ENCODE data around the gene ARL8B. TPM values are rescaled to one million over a fixed set of nuclear protein-coding genes. Genes with fewer than 3 reads are reported as not detected.

Gene ARL8B
- total RNA-seq, result 10 to 100 TPM; 33.9 to 38.9 TPM

DNA sequence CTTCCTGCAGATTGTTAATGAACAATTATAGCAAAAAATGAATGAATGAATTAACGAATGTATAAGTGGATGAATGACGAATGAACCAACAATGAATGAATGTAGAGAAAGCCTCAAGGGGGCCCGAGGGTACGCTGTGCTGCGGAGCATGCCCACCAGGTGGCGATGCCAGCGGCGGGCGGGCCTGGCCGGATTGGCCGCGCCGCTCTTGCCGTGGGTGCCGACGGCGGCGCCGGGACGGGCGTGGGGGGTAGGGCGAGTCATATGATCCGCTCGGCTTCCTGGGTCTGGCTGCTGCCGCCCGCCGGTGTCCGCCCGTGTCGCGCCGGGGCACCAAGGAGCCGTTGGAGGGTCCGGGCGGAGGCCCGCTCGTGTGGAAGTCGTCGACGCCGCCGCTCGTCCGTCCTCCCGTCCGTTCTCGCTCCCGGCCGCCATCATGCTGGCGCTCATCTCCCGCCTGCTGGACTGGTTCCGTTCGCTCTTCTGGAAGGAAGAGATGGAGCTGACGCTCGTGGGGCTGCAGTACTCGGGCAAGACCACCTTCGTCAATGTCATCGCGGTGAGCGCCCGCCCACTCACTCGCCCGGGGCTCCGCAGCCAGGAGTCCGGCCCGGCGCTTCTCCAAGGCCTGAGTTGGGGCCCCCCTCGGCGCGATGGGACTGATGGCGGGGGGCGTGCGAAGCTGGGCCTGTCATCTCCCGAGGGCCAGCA lies at the start of gene ARL8B:
TSS of gene ARL8B (plus strand) at position 263 of the 711 bp plus-strand sequence. CDS start at position 437, 174 bp downstream.
- intact Hi-C loops (cut with micrococcal nuclease), result loop anchor here (5.0 kb wide), 1 partner anchor 70 kb away; no protein-coding TSS in a partner anchor
- H3K27me3 Mint-ChIP-seq, result no peaks in the 10 kb centered on the region
- H3K4me3 Mint-ChIP-seq, result peak within 1 kb of the TSS; percentile 86
- ChIA-PET POLR2A (interaction anchor here (0.7 to 6.1 kb wide), 11 partner anchors 9 to 189 kb away, joined by 3 to 36 read pairs (median 5); partner anchors contain the start of genes BHLHE40 and EDEM1), CTCF (interaction anchor here (0.7 to 2.8 kb wide), 17 partner anchors 10 to 1778 kb away, joined by 3 to 9 read pairs (median 4); partner anchors contain the start of gene BHLHE40)
- peaks cover 41% of the 10 kb centered on the region for H3K4me1 Mint-ChIP-seq (ENCODE audit: low read depth)
- no peaks in the 10 kb centered on the region for H3K9me3 Mint-ChIP-seq
- peaks cover 6% of the 10 kb centered on the region for H3K36me3 Mint-ChIP-seq (ENCODE audit: low read depth)
- TF ChIP-seq, protein P1, sequence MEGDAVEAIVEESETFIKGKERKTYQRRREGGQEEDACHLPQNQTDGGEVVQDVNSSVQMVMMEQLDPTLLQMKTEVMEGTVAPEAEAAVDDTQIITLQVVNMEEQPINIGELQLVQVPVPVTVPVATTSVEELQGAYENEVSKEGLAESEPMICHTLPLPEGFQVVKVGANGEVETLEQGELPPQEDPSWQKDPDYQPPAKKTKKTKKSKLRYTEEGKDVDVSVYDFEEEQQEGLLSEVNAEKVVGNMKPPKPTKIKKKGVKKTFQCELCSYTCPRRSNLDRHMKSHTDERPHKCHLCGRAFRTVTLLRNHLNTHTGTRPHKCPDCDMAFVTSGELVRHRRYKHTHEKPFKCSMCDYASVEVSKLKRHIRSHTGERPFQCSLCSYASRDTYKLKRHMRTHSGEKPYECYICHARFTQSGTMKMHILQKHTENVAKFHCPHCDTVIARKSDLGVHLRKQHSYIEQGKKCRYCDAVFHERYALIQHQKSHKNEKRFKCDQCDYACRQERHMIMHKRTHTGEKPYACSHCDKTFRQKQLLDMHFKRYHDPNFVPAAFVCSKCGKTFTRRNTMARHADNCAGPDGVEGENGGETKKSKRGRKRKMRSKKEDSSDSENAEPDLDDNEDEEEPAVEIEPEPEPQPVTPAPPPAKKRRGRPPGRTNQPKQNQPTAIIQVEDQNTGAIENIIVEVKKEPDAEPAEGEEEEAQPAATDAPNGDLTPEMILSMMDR (IDR thresholded peaks at IDR 0.05), result peak; percentile 95
- peak within 1 kb of the TSS; percentile 92 for H3K27ac Mint-ChIP-seq
- ATAC-seq (peak; percentile 97), DNase-seq (peak; percentile 95)

DNA sequence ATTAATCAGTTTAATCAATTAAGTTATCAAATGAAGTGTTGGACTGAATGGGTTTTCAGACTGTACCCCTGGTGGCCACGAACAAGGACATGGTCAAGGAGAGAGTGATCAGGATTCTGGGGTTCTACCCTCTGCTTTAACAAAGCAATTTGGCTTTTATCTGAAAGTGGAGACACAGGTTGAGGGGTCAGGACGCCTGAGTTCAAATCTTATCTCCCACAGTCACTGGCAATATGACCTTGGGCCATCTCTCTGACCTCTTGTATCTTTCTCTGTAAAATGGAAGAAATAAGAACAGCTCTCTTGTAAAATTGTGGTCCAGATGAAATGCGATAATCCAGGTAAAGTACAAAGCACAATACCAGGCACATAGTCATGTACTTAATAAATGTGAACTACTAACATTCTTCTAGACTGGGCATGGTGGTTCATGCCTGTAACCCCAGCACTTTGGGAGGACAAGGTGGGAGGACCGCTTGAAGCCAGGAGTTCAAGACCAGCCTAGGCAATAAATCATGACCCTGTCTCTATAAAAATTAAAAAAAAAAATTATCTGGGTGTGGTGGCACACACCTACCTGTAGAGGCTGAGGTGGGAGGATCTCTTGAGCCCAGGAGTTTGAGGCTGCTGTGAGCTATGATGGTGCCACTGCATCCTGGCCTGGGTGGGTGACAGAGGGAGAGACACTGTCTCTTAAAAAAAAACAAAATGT lies 48.6 kb upstream of the ARL8B start:
- ATAC-seq, result no peak
- no peak for DNase-seq
- CTCF ChIA-PET, result no interaction called here
- Mint-ChIP-seq H3K27ac (no peak overlapping the region), H3K4me1 (ENCODE audit: low read depth) (peaks cover 3% of the 10 kb centered on the region), H3K27me3 (no peaks in the 10 kb centered on the region), H3K9me3 (no peaks in the 10 kb centered on the region), H3K36me3 (ENCODE audit: low read depth) (no peaks in the 10 kb centered on the region), H3K4me3 (no peak overlapping the region)
- TF ChIP-seq, protein P1 (IDR thresholded peaks at IDR 0.05), result no peak
- POLR2A ChIA-PET, result no interaction called here
- intact Hi-C loops (cut with micrococcal nuclease), result no loop called here

DNA sequence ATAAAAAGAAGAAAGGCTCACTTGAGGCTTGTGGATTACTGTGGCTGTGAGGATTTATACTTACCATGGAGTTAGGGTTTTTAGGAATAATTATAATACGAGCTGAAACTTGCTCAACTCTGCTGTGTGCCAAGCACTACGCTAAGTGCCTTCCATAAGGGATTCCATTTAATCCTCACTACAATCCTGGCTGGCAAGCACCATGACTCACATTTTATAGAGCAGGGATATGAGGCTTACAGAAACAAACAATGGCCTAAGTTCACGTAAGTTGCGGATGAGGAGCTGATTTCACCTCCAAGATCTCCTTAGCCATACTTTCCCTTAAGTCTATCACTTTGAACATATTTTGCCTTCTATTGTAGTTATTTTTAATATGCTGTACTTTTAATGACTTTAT lies 43.9 kb upstream of the ARL8B start:
- no peaks in the 10 kb centered on the region for H3K36me3 Mint-ChIP-seq (ENCODE audit: low read depth)
- POLR2A ChIA-PET, result no interaction called here

DNA sequence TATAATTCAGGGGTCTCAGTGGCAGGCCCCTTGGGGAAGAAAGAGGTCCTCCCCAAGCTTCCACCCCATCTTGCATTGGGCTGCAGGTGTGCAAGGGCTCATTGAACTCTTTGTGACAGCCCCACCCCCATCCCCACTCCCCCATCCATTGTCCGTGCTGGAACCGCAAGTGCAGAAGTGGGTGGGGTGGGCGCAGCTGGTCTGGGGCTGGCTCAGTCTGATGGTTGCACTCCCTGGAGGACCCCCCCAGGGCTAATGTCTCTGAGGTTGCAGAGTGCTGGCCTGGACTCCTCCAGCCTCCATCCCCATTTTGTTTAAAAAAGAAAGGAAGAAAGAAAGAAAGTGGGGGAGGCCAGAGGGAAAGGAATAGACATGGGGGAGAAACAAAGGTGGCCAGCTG lies 42.3 kb upstream of the ARL8B start:
- peaks cover 1% of the 10 kb centered on the region for H3K27me3 Mint-ChIP-seq
- no peaks in the 10 kb centered on the region for H3K36me3 Mint-ChIP-seq (ENCODE audit: low read depth)
- ATAC-seq (no peak), DNase-seq (no peak)
- ChIA-PET POLR2A (no interaction called here), CTCF (interaction anchor here (1.2 to 2.3 kb wide), 3 partner anchors 13 to 368 kb away, joined by 3 to 5 read pairs (median 5); no protein-coding TSS in a partner anchor)
- H3K4me1 Mint-ChIP-seq (ENCODE audit: low read depth), result no peaks in the 10 kb centered on the region
- TF ChIP-seq, protein P1 (IDR thresholded peaks at IDR 0.05), result no peak
- intact Hi-C loops (cut with micrococcal nuclease), result no loop called here
- no peak overlapping the region for H3K4me3 Mint-ChIP-seq
- H3K27ac Mint-ChIP-seq, result no peak overlapping the region
- H3K9me3 Mint-ChIP-seq, result no peaks in the 10 kb centered on the region

More for the DNA sequence above, 43.9 kb upstream of the ARL8B start:
- Mint-ChIP-seq H3K4me1 (ENCODE audit: low read depth) (no peaks in the 10 kb centered on the region), H3K9me3 (no peaks in the 10 kb centered on the region), H3K27me3 (no peaks in the 10 kb centered on the region), H3K4me3 (no peak overlapping the region), H3K27ac (no peak overlapping the region)
- ATAC-seq, result no peak
- intact Hi-C loops (cut with micrococcal nuclease), result no loop called here
- CTCF ChIA-PET, result interaction anchor here (1.0 to 2.2 kb wide), 3 partner anchors 15 to 760 kb away, joined by 3 to 8 read pairs (median 5); no protein-coding TSS in a partner anchor
- TF ChIP-seq, protein P1 (IDR thresholded peaks at IDR 0.05), result no peak
- no peak for DNase-seq
